GM21576 (cell line): ENCODE data around the gene IQGAP2.

ENCODE experiments used
- ATAC-seq: cut with Tn5 transposase; IDR thresholded peaks from one replicate; pipeline ENCODE4 v1.9.1; 2021; ENCODE audit warnings: mild to moderate bottlenecking, moderate library complexity; ENCODE audit not compliant: unreplicated experiment

The IQGAP2 gene

GRCh38 chr5:76472335-76473008, 69.4 kb downstream of the IQGAP2 start:
- no peak for ATAC-seq

DNA sequence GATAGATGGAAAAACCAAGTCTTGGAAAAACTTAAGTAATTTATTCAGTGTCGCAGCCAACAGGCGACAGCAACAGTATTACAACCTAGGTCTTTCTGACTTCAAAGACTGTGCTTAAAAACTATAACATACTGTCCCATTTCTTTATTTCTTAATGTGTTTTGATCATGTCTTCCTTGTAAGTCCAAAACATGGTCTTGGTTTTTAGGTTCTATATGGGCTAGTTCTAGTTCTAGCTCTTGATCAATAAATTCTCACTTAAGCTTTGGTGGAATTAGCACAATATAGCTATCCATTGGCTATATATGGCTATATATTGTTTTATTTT, 69.9 kb downstream of the IQGAP2 start:
- no peak for ATAC-seq

DNA sequence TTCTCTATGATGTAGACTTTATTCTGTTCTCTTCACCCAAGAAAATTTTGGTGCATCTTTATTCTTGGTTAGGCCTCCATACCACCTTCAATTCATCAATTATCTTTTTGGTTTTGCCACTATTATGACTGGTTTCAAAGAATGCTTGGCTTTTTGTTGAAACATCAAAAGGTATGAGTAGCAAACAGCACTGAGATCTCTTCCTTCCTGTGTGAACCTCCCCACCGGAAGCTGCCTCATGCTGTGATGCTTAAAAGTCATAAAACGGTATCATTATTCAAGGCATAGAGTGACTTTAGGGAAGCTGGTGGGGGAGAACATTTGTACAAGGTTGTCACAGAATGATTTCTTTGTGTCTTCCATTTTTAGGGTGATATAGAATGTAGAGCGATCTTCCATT, 70.6 kb downstream of the IQGAP2 start:
- no peak for ATAC-seq

- ATAC-seq, result no peak
Observed at GRCh38 chr5:76474377-76474776, 71.3 kb downstream of the IQGAP2 start.

GRCh38 chr5:76475385-76475784, 72.3 kb downstream of the IQGAP2 start:
- no peak for ATAC-seq

DNA sequence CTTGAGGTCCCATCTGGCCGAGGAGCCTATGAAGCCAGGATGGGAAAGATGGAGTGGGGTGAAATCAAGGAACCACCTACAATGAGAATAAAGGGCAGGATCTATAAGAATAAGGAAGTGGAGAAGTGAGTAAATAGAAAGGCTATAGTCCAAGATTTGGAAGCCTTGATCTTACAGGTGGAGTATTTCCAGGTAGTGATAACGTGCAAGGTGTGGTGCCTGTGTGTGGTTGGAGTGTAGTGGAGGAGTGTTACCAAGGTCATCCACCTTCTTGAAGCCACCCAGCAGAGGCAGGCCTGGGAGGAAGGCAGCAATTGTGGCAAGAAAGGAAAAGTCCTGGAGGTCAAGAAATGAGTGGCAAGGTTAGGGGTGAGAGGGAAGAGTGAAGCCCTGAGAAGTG, 72.9 kb downstream of the IQGAP2 start:
- no peak for ATAC-seq

- ATAC-seq, result no peak
Observed at GRCh38 chr5:76476474-76477038, 73.5 kb downstream of the IQGAP2 start.

DNA sequence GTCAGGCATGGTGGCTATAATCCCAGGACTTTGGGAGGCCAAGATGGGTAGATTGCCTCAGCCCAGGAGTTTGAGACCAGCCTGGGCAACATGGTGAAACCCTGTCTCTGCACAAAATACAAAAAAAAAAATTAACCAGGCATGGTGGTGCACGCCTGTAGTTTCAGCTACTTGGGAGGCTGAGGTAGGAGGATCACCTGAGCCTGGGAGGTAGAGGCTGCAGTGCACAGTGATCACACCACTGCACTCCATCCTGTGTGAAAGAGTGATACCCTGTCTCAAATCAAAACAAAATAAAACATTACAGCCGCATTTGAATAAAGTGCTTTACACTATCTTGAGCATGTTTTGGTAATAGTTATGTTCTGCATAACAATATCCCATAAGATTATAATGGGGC, 74.0 kb downstream of the IQGAP2 start:
- no peak for ATAC-seq

DNA sequence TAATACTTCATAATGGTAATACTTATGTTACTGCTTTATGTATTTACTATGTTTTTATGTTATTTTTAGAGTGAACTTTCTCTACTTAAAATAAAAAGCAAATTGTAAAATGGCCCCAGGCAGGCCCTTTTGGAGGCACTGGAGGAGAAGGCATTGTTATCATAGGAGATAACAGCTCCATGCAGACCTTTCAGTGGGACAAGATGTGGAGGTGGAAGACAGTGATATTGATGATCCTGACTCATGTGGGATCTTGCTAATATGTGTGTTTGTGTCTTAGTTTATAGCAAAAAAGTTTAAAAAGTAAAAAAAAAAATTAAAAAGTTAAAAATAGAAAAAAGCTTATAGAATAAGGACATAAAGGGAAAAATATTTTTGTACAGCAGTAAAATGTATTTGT, 74.5 kb downstream of the IQGAP2 start:
- no peak for ATAC-seq

GRCh38 chr5:76479281-76479680, 76.2 kb downstream of the IQGAP2 start:
- ATAC-seq, result no peak

- ATAC-seq, result no peak
Observed at GRCh38 chr5:76479973-76480667, 77.0 kb downstream of the IQGAP2 start.

DNA sequence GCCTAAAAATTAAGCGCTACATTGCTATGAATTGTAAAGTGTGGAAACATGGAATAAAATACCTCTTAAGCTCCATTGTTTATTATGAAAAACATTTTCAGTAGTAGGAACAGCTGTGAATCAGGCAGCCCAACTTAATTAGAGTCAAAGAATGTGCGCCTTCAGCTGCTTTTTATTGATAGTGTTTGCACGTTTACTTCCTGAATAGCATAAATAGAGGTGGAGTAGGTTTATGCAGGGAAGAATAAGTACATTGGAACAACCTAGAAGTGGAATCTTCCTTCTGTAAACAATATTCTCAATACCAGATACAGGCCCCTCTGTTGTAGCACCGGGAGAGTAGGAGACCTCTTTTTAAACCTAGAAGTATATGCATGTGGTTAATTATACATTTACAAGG, 79.9 kb downstream of the IQGAP2 start:
- no peak for ATAC-seq

DNA sequence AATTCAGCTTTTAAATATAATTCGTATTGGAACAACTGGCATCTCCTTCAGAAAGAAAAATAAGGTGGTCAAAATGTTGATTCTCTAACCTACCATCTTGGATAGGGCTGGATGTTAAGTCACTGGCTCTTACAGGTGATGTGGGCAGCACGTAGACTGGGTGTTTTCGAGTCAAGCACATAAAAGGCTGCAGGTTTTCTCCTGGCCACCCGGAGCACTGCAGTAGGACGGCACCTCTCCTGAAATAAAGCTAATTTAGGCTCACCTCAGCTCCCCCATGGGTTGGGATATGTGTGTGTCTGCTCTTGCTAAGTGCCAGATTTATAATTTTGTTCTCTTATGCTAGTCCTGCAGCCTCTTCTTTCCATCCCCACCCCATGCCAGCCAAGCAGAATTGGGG, 80.3 kb downstream of the IQGAP2 start:
- ATAC-seq, result no peak

GRCh38 chr5:76483881-76484280, 80.8 kb downstream of the IQGAP2 start:
- ATAC-seq, result no peak

DNA sequence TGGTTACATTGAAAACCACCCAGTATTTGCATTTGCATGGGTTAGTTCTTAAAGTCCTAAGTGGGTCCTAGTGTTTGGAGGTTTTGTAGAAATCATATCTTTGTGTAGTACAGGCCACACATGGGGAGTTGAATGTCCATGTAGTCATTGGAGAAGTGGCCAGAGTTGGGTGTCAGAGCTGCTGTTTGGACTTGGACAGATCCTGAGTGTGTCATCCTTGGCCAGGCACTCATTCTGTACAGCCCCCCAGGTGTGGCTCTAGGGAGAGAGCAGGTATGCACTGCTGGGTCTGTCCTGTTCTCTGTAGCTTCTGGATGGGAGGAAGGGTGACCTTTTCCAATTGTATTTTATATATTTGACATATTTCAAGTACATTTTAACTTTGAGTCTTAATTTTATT, 82.4 kb downstream of the IQGAP2 start:
- no peak for ATAC-seq

DNA sequence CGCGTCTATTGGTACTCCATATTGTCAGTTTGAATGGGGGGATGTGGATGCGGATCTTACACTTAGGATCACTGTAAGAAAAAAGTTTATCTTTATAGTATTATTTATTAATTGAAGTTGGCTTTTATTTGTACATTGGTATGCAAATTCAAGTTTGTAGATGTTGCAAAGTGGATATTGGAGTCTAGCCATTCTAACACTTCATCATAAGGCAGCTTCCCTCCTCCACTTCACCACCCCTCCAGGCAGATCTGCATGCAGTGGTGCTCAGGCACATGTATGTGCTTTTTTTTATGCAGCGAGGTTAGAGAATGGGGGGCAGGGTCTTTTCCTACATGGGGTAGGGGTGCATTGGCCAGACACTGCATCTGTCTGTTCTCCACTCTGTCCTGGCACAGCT, 84.3 kb downstream of the IQGAP2 start:
- ATAC-seq, result no peak

DNA sequence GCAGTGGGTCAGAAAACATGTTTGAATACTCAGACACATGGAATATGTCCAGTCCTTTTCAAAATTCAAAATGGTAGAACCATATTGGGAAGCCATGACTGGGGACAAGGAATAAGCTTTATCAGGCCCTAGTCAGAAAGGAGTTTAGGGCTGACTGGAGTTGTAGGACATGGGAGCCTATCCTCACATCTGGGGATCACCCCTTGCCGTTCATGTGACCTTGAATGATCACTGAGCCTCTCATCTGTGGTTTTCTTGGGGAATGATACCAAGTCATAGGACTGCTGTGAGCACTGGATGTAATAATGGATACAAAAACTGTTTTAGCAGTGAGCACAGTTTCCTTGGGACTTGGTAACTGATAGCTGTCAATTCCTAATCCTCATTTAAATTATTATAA, 84.7 kb downstream of the IQGAP2 start:
- ATAC-seq, result no peak

GRCh38 chr5:76488969-76489368, 85.9 kb downstream of the IQGAP2 start:
- ATAC-seq, result no peak

- ATAC-seq, result no peak
Observed at GRCh38 chr5:76489877-76490688, 87.0 kb downstream of the IQGAP2 start.

DNA sequence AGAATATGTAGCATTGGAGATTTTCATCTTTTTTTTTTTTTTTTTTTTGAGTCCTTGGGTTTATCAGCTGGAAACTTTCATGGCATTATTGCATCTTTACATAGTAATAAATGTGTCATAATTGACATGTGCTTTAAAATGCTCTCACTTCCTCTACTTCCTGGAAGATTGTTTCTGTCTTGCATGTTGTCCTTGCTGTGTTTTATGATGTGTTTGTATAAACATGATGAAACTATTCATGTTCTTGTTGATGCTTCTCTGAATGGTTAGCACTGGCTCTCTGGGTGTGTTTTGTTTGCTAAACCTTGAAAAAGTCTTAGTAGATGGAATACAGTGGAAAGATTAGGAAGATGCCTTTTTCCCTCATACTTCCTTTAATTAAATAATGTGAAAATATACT, 87.9 kb downstream of the IQGAP2 start:
- ATAC-seq, result no peak

DNA sequence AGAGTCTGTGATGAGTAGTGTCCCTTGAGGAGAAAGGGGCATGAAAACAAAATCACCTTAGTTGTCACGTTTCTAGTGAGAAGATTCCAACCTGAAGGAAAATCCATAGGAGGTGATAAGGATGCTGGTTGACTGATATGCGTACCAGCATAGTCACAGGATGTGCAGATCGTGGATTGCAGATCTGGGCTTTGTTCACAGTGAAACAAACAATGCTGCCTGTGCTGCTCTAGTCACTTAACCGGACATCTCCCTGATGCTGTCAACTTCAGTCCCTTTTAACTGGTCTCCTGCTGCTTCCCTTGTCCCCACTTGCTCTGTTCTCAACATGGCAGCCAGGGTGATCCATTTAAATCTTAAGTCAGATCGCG, 89.7 kb downstream of the IQGAP2 start:
- no peak for ATAC-seq
